Right ventricle myocardium inferior (tissue), 1 donor: ENCODE data around the gene HAUS3. TPM values are rescaled to one million over a fixed set of nuclear protein-coding genes. Genes with fewer than 3 reads are reported as not detected.
"Not testable (repeated sequence)": the region's sequence is repeated elsewhere in the genome, so short reads cannot be mapped to it uniquely, and the experiment has no call there.

ENCODE experiments used
- ATAC-seq: fragments of 200-7000 bp; cut with Tn5 transposase; one replicate; pipeline ENCODE4 v1.9.1; 2020; ENCODE audit warnings: mild to moderate bottlenecking, moderate library complexity
- DNase-seq: peaks from one replicate; pipeline ENCODE4 v3.0.0; 2021; ENCODE audit errors: missing footprints
- intact Hi-C: fragments of 100-400 bp; cut with DNase I; formaldehyde crosslinking; loops from one replicate; pipeline ENCODE4 v1.11.0; 2022
- total RNA-seq: library from RNA; stranded (reverse); fragmentation: NEBNext Ultra II Directional; extraction: Animal tissue kit (Norgen Biotek cat#: 25700); gene quantifications from one replicate; pipeline ENCODE4 v1.2.1, GENCODE V29; 2021
- donor health status: DM: no; HTN: yes; CAD: no; lungs with severe emphysema.

HAUS3 gene
- total RNA-seq, 1 donor from 2014 or later: 7.7 TPM

GRCh38 chr4:2277956-2278355 is 36.0 kb upstream of the HAUS3 start:
- ATAC-seq: no peak
- DNase-seq: no peak
- intact Hi-C loops: no loop called here

GRCh38 chr4:2276581-2277325 is 34.8 kb upstream of the HAUS3 start:
- peak; percentile 57 for DNase-seq
- no peak for ATAC-seq
- intact Hi-C loops: no loop called here

- DNase-seq (peak; percentile 50), ATAC-seq (no peak)
- intact Hi-C loops: no loop called here
Measured at GRCh38 chr4:2275546-2276251, 33.8 kb upstream of the HAUS3 start.

DNA sequence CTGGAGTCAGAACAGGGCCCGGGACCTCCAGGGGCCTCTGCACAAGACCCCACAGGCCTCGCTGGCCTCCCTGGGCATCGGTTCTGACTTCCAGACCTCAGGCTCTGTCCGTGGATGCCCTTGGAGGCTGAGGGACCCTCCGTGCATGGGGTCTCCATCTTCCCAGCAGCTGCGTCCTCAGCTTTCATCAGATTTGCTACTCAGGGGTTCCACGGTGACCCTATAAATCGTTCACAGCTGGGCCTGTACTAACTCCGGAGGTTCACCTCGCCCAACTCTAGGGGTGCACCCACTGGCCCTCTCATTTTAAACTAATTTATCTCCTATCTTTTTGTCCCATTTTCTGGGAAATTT is 33.1 kb upstream of the HAUS3 start:
- peak; percentile 50 for DNase-seq
- intact Hi-C loops, ATAC-seq: not testable (repeated sequence)

DNA sequence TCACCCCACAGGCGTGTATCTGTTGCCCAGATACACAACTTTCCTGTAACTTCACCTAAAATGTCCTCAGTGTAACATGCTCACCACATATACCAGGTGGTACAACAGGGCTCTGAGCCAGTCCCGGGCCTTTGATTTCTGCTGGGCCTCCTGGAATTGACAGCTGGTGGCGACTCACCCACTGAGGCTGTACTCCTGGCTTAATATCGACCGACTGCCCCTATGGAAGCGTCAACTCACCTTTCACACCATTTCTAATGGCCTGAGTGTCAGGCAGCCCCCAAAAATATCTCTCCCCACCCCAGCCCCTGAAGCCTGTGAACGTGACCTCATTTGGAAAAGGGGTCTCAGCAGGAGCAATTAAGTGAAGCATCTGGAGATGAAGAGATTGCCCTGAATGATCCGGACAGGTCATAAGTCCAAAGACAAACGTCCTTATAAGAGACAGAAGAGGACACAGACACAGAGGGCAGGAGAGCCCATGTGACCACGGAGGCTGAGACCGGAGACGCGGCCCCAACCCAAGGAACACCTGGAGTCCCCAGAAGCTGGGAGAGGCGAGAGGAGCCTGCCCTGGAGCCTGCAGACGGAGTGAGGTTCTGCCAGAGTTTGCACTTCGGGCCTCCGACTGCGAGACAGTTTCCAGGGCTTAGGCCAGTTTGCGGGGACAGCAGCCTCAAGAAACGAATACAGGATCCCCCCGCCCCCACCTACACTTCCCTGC is 32.6 kb upstream of the HAUS3 start:
- intact Hi-C loops: no loop called here
- DNase-seq: peak; percentile 68
- no peak for ATAC-seq

DNA sequence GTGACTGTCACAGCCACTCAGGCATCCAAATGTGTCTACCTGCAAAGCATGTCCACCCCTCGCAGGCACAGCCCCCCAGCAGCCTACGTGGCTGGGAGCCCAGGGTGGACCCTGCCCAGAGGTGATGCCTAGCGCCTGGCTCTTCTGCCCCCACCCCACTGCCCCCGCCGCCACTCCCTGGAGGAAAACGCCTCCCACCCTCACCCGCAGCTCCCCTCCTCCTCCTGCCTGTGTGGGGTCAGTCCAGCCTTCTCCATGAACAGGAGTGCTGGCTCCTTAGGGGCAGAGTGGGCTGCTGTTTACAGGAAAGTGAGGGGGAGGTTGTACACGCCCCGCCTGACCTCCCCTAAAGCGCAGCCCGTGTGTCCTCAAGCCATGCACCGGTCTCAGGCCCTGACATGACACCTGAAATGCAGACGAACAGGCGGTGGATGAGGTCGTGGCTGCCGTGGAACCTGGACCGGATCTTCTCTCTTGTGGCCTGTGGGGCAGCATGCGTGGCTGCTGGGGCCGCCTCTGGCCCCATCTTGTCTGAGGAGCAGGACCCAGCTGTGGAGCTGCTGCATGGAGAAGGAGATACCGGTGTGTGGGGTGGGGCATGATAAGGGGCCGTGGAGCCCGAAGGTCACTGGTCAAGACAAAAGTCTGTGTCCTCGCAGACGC is 31.9 kb upstream of the HAUS3 start:
- intact Hi-C loops: no loop called here
- DNase-seq (peak; percentile 62), ATAC-seq (no peak)

DNA sequence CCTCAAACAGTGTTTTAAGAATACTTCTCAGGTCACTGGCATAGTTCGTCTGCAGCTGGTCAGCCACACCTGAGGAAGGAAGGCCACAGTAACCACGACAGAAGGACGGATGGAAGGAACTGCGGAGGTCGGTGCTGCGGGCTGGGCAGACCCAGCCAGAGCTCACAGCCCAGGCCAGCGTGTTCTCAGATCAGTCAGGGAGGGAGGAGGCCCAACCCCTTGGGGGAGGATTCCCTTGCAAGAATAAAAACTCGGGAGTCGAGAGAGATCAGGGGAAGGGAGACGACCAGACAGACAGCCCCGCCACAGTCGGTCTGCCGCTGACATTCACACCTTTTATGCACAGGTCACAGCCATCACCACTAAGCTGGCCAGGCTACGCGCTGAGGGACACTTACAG is 31.3 kb upstream of the HAUS3 start:
- DNase-seq (no peak), ATAC-seq (no peak)
- intact Hi-C loops: no loop called here

- DNase-seq: no peak
- ATAC-seq: no peak
- intact Hi-C loops: no loop called here
Measured at GRCh38 chr4:2272828-2273120, 30.9 kb upstream of the HAUS3 start.

GRCh38 chr4:2272026-2272827 is 30.3 kb upstream of the HAUS3 start:
- DNase-seq (peak; percentile 49), ATAC-seq (no peak)
- intact Hi-C loops: no loop called here

GRCh38 chr4:2271279-2272025 is 29.5 kb upstream of the HAUS3 start:
- DNase-seq: peak; percentile 37
- intact Hi-C loops: no loop called here

DNA sequence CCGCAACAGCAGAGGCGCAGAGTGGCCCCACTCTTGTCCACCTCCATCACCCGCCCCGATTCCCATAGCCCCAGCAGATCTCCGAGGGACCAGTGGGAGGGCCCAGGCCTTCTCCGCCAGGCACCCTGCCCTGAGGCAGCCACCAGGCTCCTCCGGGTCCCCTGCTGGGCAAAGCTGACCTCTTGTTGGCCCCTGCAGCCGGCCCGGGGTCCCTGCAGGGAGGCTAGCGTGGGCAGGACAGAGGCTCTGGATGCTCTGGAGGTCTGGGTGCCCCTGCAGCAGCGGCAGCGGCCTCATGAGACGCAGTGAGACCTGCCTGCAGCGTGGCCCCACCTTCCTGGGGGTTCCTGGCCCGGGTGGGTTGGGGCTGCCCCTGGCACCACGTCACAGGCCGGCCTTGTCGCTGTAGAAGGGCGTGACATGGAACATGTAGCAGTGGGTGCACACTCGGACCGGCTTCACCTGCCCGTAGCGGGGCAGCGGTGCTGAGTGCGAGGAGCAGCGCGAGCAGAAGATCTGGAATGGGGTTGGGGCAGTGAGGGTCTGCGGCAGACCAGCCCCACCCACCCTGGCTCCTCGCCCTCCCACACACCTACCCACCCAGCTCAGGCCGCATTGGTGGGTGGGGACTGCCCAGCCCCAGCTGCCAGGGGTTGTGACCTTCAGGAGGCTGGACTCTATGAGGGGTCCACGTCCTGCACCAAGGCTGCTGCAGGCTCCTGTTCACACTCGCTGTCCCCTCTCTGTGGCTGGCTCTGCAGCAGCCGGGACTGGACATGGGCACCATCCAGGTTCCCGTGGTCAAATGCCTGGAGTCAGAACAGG is 28.6 kb upstream of the HAUS3 start:
- ATAC-seq: no peak
- intact Hi-C loops: no loop called here
- DNase-seq: peak; percentile 58

More at GRCh38 chr4:2271279-2272025, 29.5 kb upstream of the HAUS3 start:
- peak; percentile 5 for ATAC-seq

- DNase-seq (peak; percentile 66), ATAC-seq (no peak)
- intact Hi-C loops: loop anchor here (5.0 to 10.0 kb wide), 2 partner anchors 83 to 195 kb away; partner anchors contain the start of gene RNF4
Measured at GRCh38 chr4:2269618-2270163, 27.8 kb upstream of the HAUS3 start.

- DNase-seq: peak; percentile 50
- no peak for ATAC-seq
- intact Hi-C loops: loop anchor here (5.0 to 10.0 kb wide), 2 partner anchors 83 to 196 kb away; partner anchors contain the start of gene RNF4
Measured at GRCh38 chr4:2269206-2269531, 27.2 kb upstream of the HAUS3 start.

DNA sequence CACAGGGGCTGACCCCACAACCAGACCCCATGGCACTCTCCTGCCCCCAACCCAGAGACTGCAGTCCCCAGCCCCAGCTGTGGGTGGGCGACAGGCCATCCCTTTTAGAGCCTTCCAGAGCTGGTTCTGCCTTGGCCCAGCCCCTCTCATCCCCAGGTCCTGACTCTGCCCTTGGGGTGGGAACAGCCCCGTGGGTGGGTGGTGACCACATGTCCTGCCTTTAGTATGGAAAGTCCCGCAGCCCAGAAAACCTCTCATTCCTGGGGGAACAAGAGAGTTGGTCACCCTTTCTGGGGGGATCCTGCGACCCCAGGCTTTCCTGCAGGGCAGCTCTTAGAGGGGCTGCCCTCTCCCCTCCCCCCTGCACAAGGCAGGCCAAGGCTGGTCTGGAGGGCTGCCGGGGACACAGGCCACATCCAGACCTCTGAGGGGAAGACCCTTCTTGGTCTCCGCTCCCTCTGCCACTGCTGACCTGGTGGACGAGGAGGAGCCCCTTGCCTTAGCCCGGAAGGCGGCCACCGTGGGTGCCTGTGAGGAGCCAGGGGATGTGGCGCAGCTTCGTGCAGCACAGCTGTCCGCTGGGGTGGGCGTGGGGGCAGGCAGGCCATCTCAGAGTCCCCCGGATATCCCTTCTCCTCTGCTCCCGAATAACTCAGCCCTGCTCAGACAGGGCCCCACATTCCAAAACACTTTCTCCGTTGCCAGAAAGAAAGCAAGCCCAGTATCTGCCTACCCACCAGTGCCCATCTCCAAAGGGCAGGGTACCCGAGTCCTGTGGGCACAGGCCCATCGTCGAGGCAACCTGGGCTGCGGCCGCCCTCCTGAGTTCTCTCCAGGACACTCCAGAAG is 26.7 kb upstream of the HAUS3 start:
- intact Hi-C loops: loop anchor here (5.0 to 10.0 kb wide), 2 partner anchors 84 to 196 kb away; partner anchors contain the start of gene RNF4
- ATAC-seq: no peak
- DNase-seq: peak; percentile 62

- no peak for ATAC-seq
- intact Hi-C loops: loop anchor here (5.0 to 10.0 kb wide), 2 partner anchors 84 to 197 kb away; partner anchors contain the start of gene RNF4
- DNase-seq: peak; percentile 47
Measured at GRCh38 chr4:2267841-2268240, 25.9 kb upstream of the HAUS3 start.

DNA sequence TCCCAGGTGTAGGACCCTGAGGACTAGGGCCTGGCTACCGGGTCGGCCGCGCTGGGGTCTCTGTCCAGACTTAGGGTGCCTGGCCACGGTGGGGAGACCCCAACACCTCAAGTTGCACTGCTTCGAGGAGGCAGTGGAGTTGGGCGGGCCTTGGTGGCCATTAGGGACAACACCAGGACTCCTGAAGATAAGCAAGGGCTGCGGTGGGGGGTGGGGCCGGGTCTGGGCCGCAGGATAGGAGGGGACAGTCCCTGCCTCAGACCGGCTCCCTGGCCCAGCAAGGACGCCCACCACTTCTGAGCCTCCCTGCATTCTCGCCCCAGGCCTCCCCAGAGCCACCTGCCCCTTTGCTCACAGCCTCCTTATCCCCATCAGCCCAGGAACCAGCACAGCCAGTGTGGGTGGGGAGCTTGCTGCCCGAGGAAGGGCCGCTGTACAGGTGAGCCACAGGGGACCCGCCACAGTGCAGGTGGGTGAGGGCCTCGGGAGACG is 25.4 kb upstream of the HAUS3 start:
- ATAC-seq (no peak), DNase-seq (peak; percentile 53)
- intact Hi-C loops: loop anchor here (5.0 to 10.0 kb wide), 2 partner anchors 85 to 197 kb away; partner anchors contain the start of gene RNF4
